T-helper 2 cell treated with Interferon-gamma antibody and Interleukin-4, amounts not matched to agents 5 μg/mL and 100 μg/mL, for 36 hours (primary cell): ENCODE measurements around the gene SYT7.
A peak's percentile ranks its signal among the peaks of the same experiment; 100 is the strongest.

ENCODE experiments used
- DNase-seq: peaks from one replicate; pipeline ENCODE4 v3.0.0; 2021; ENCODE audit warnings: low spot score
- H3K27ac Mint-ChIP-seq: one replicate; pipeline ENCODE4 v1.8.0; 2021; ENCODE audit warnings: mild to moderate bottlenecking, mixed read lengths
- H3K27me3 Mint-ChIP-seq: one replicate; pipeline ENCODE4 v1.8.0; 2021; ENCODE audit warnings: low read depth, mixed read lengths
- H3K36me3 Mint-ChIP-seq: one replicate; pipeline ENCODE4 v1.8.0; 2021; ENCODE audit warnings: low read depth, mixed read lengths
- H3K4me1 Mint-ChIP-seq: one replicate; pipeline ENCODE4 v1.8.0; 2021; ENCODE audit warnings: low read depth, mixed read lengths
- H3K4me3 Mint-ChIP-seq: one replicate; pipeline ENCODE4 v1.8.0; 2022; ENCODE audit warnings: mild to moderate bottlenecking, moderate library complexity, mixed read lengths
- H3K9me3 Mint-ChIP-seq: one replicate; pipeline ENCODE4 v1.8.0; 2021; ENCODE audit warnings: mixed read lengths

SYT7 gene

DNA sequence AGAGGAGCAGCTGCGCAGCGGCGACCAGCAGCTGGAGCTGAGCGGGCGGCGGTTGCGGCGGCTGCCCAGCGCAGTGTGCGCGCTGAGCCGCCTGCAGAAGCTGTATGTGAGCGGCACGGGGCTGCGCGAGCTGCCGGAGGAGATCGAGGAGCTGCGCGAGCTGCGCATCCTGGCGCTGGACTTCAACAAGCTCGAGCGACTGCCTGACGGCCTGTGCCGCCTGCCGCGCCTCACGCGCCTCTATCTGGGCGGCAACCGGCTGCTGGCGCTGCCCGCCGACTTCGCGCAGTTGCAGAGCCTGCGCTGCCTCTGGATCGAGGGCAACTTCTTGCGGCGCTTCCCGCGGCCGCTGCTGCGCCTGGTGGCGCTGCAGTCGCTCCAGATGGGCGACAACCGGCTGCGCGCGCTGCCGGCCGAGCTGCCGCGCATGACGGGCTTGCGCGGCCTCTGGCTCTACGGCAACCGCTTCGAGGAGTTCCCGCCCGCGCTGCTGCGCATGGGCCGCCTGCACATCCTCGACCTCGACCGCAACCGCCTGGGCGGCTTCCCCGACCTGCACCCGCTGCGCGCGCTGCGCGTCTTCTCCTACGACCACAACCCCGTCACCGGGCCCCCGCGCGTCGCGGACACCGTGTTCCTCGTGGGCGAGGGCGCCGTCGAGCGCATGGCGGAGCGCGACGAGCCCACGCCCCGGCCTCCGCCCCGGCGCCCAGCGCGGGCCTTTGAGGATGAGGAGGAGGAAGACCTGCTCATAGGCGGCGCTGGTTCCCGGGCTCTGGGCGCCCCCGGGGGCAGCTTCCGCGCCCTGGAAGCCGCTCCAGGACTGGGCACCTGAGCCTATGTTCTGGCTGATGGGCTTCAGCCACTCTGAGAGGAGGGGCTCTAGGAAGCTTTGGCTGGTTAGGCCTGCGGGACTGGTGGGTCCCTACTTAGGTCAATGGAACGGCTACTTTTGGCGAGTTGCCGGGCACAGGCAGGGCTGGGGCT lies 71.5 kb downstream of the SYT7 start:
- H3K27ac Mint-ChIP-seq = no peak overlapping the region
- no peaks in the 10 kb centered on the region for H3K9me3 Mint-ChIP-seq
- H3K27me3 Mint-ChIP-seq = peaks cover 45% of the 10 kb centered on the region
- H3K4me3 Mint-ChIP-seq = peak overlapping the region; percentile 56
- no peaks in the 10 kb centered on the region for H3K36me3 Mint-ChIP-seq
- H3K4me1 Mint-ChIP-seq = peaks cover 7% of the 10 kb centered on the region
- DNase-seq = peak; percentile 82

DNA sequence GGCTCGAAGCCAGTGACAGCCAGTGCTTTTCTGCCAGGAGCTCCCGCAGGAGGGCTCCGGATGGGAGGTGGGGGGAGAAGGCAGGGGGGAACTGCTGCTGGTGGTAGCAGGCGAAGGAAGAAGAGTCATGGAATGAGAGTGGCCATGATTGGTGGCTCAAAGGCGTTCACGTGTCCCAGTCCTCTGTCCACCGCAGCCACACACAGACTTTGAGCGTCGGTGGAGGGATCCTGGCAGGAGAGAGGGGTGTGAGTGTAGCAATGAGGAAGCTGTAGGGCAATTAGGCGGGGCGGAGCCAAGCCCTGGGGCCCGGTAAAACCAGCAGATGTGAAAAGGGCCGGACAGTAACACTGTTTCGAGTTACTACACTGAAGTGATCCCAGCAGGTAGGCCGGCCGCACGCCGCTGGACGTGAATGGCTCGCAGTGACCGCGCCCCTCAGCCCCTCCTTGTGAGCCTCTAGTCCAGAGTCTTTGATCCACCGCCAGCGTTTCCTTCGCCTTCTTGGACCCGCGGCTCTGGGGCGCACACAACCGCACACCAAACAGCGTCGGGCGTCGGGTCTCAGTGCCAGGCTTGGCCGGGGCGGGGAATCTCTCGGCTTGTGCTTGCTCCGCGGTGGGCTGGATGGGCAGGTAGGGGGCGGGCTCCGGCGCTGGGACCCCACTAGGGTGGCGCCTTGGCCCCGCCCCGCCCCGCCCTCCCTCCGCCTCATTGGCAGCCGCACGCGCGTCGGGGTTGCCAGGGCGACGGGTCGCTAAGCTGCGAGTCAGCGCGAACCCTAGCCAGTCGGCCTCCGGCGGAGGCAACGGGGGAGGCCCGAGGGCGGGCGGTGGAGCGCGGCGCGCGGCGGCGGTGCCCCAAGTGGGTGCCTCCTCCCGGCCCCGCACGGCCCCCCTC lies 72.7 kb downstream of the SYT7 start, which contains the start of gene LRRC10B:
TSS of gene LRRC10B (plus strand) at position 788 of the 900 bp plus-strand sequence. CDS start 250 bp downstream, outside the sequence.
- no peaks in the 10 kb centered on the region for H3K36me3 Mint-ChIP-seq
- DNase-seq = peak; percentile 34
- no peak within 1 kb of the TSS for H3K27ac Mint-ChIP-seq
- peaks cover 13% of the 10 kb centered on the region for H3K4me1 Mint-ChIP-seq
- H3K4me3 Mint-ChIP-seq = peak within 1 kb of the TSS; percentile 69
- peaks cover 45% of the 10 kb centered on the region for H3K27me3 Mint-ChIP-seq
- no peaks in the 10 kb centered on the region for H3K9me3 Mint-ChIP-seq

DNA sequence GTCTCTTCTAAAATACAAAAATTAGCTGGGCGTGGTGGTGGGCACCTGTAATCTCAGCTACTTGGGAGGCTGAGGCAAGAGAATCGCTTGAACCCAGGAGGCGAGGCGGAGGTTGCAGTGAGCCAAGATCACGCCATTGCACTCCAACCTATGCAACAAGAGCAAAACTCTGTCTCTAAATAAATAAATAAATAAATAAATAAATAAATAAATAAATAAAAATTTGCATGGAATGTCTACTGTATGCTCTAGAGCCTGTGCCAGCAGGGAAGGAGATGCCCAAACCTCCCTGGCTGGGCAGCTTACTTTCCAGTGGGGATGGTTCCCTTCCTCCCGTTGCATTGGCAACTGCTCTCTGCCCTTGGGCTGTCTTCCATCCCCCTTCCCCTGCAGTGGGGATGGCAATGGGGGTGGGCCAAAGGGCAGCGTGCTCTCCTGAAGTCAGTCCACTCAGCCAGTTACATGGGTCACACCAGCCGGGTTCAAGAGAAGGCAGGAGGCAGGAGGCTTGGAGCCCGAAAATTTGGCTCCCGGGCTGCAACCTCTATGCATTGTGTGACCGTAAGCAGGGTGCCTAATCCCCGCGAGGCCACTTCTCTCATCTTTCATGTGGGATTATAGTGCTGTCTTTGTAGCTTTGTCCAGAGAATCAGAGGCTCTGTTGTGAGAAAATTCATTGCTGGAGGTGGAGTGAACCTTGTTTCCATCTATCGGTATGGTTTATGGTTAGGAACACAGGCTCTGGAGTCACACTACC lies 73.7 kb downstream of the SYT7 start:
- no peak overlapping the region for H3K4me3 Mint-ChIP-seq
- peaks cover 44% of the 10 kb centered on the region for H3K27me3 Mint-ChIP-seq

DNA sequence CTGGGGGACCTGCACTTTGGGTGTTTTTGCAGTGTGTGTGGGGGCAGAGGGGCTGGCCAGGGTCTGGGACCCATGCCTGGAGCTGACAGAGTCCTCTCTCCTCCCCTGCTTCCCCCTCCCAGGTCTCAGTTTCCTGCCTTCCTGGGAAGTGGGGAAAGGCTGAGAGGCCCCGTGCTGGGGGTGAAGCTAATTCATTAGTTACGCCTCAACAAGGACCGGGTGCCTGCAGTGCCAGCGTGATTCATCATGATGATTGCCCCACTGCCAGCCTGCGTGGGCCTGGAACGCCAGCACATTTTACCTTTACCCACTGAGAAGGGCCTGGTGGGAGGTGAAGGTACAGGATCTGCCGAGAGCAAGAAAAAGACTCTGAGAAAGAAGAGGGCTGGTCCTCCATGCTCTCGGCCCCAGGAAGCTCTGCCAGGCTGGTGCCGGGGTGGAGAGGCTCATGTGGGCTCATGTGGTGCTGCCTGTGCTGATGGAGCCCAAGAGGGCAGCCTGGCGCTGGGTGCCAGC lies 75.2 kb downstream of the SYT7 start:
- H3K4me3 Mint-ChIP-seq = no peak overlapping the region
- peaks cover 36% of the 10 kb centered on the region for H3K27me3 Mint-ChIP-seq
- no peaks in the 10 kb centered on the region for H3K36me3 Mint-ChIP-seq
- no peaks in the 10 kb centered on the region for H3K9me3 Mint-ChIP-seq
- no peak for DNase-seq
- peaks cover 15% of the 10 kb centered on the region for H3K4me1 Mint-ChIP-seq
- no peak overlapping the region for H3K27ac Mint-ChIP-seq

More for the DNA sequence above, 73.7 kb downstream of the SYT7 start:
- Mint-ChIP-seq H3K4me1 (peaks cover 15% of the 10 kb centered on the region), H3K36me3 (no peaks in the 10 kb centered on the region), H3K27ac (no peak overlapping the region), H3K9me3 (no peaks in the 10 kb centered on the region)
- DNase-seq = no peak

DNA sequence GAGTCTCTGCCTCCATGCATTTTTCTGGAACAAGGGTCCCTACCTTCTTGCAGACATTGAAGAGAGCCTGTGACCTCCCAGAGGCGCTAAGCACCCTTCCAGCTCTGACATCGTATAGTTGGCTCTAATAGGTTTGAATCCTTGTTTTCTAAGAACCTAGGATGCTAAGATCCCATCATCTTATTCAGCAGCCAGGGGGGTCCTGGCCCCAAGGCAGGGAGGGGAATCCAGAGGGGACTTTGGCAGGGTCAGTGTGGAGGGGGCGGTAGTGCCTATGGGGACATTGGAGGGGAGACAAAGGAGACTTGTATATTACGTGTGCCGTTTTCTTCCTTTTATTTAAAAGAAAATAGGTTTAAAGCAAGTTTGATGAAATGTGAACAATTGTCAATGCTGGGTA lies 75.8 kb downstream of the SYT7 start:
- Mint-ChIP-seq H3K36me3 (no peaks in the 10 kb centered on the region), H3K27me3 (peaks cover 34% of the 10 kb centered on the region), H3K4me1 (peaks cover 15% of the 10 kb centered on the region), H3K9me3 (no peaks in the 10 kb centered on the region), H3K4me3 (no peak overlapping the region), H3K27ac (no peak overlapping the region)
- DNase-seq = no peak

DNA sequence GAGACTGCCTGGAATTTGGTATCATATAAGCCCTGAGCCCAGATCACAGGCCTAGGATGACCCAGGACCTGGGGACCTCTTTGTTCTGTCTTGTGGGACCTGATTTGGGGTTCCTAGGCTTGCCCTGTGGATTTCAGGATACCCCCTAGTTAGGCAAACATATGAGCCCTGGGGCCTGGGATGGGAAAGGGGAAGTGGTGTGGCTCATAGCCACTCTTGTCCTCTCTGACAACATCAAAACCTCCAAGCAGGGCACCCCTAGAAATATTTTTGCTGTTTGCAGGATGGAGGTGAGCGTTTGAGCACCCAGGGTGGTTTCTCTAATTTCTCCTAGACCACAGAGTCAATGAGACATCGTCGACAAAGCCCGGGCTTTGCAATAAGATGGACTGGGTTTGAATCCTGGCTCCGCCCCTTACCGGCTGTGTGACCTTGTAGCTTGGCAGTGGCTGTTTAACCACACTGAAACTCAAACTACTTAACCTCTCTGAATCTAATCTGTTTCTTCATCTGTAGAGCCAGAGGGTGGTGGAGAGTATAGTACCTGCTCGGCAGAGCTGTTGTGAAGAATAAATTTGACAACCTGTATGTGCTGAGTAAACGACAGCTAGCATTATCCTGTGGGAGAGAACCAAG lies 77.6 kb downstream of the SYT7 start:
- DNase-seq = no peak
- Mint-ChIP-seq H3K9me3 (no peaks in the 10 kb centered on the region), H3K36me3 (no peaks in the 10 kb centered on the region), H3K4me1 (peaks cover 14% of the 10 kb centered on the region), H3K27me3 (peaks cover 30% of the 10 kb centered on the region), H3K27ac (peak overlapping the region; percentile 41), H3K4me3 (no peak overlapping the region)

DNA sequence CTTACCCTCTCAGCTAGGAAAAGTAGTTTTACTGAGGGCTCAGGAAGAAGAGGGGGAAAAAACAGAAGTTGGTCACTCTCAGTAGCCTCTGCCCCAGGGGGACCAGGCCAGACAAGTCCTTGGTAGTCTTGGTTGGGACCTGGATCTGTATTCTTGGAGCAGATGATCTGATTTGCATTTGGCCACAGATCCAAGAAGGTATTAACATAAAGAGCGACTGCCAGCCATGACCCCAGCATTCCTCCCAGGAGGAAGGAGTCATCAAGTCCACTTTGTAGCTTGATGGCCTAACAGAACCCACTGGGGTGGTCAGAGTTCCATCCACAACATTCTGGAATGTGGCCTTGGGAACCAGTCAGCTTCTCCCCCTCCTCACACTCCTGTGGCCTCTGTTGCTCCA lies 78.4 kb downstream of the SYT7 start:
- peaks cover 22% of the 10 kb centered on the region for H3K27me3 Mint-ChIP-seq
- H3K27ac Mint-ChIP-seq = no peak overlapping the region
- peaks cover 8% of the 10 kb centered on the region for H3K4me1 Mint-ChIP-seq
- no peaks in the 10 kb centered on the region for H3K9me3 Mint-ChIP-seq
- no peak for DNase-seq
- H3K36me3 Mint-ChIP-seq = no peaks in the 10 kb centered on the region
- H3K4me3 Mint-ChIP-seq = no peak overlapping the region

DNA sequence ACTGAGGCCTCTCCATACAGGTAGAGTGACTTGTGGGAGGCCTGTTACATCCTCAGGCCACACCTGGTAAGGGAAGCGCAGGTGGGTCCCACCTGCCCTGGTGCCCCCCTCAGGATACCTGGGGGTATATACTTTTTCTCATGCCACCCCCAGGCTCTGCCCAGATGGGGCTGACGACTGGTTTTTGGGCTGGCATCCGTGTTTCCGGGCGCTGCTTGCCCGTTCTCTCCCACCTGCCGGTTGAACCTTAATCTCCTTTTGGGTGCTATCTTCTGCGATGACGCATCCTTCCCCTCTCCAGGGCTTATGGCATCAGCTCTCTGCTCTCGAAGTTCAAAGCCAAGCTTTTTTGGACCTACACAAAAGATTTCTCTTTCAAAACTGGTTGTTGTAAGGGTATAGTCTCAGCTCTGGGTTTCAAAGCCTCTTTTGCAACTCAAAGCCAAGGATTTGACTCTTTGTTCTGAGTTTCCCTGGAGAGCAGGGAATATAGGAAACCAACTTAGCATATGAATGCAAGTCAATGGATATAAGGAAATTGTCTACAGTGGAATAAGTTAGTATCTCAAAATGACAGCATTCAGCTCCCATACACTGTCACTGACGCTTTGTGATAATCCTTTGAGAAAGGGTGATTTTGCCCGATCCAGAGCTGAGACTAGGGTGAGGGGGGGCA lies 80.9 kb downstream of the SYT7 start:
- peaks cover 8% of the 10 kb centered on the region for H3K4me1 Mint-ChIP-seq
- H3K36me3 Mint-ChIP-seq = no peaks in the 10 kb centered on the region
- no peaks in the 10 kb centered on the region for H3K9me3 Mint-ChIP-seq
- H3K27me3 Mint-ChIP-seq = peaks cover 4% of the 10 kb centered on the region
- DNase-seq = no peak
- no peak overlapping the region for H3K4me3 Mint-ChIP-seq
- H3K27ac Mint-ChIP-seq = no peak overlapping the region

DNA sequence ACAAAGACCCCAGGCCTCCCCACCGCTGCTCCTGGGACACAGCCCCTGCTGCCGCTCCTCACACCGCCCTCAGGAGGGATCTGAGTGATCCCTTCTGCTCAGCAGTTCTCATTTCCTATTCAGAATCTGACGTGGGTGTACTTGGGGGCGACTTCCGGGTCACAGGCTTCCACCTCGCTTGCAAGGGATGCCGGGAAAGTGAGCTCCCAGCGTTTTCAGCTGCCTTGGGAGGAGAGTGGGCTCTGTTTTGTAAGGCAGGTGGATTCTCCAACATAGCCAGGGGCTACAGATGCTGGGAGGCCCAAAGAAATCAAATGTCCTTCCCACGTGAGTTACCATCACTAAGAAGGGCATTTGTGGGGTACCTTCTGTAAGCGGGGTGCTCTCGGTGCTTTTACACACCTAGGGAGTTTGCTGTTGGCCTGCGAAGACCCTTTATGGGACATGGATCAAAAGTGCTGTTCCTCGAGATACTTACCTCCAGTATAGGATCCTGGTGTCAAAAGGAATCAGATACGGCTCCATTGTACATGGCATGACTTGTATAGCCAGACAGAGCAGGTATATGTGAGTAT lies 82.0 kb downstream of the SYT7 start:
- Mint-ChIP-seq H3K27ac (no peak overlapping the region), H3K4me3 (no peak overlapping the region), H3K36me3 (no peaks in the 10 kb centered on the region), H3K9me3 (no peaks in the 10 kb centered on the region), H3K4me1 (peaks cover 8% of the 10 kb centered on the region), H3K27me3 (peaks cover 2% of the 10 kb centered on the region)
- DNase-seq = no peak

DNA sequence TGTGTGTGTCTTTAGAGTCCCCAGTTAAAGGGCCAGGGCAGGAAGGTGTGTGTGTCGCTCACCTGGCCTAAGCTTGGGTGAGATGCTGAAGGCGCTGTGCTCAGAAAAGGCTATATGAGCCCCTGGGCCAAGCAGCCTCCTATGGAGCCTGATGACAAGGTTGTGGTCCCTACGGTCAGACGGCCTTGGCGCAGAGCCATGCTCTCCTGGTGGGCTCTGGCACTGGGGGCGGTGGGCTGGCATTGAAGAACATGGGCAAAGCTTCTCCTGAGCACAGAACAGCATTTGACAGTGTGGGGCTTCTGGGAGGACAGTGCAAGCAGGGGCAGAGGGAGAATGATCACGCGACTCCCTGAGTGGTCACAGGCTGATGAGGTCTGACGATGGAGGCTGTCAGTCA lies 83.0 kb downstream of the SYT7 start:
- Mint-ChIP-seq H3K36me3 (no peaks in the 10 kb centered on the region), H3K27ac (no peak overlapping the region), H3K4me3 (no peak overlapping the region), H3K4me1 (no peaks in the 10 kb centered on the region), H3K27me3 (peaks cover 2% of the 10 kb centered on the region), H3K9me3 (no peaks in the 10 kb centered on the region)
- no peak for DNase-seq

DNA sequence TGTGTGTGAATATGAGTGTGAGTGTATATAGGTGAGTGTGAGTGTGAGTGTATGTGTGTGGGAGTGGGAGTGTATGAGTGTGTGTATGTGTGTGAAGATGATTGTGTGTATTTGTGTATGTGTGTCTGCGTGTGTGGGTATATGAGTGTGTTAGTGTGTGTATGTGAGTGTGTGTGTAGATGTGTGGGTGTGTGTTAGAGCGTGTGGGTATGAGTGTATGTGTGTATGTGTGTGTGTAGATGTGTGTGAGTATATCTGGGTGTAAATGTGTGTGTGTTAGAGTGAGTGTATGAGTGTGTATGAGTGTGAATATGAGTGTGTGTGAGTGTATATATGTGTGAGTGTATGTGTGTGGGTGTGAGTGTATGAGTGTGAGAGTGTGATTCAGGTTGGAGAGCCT lies 83.4 kb downstream of the SYT7 start:
- H3K27me3 Mint-ChIP-seq = peaks cover 1% of the 10 kb centered on the region
- H3K9me3 Mint-ChIP-seq = no peaks in the 10 kb centered on the region
- H3K4me3 Mint-ChIP-seq = no peak overlapping the region
- no peak overlapping the region for H3K27ac Mint-ChIP-seq
- no peaks in the 10 kb centered on the region for H3K36me3 Mint-ChIP-seq
- no peaks in the 10 kb centered on the region for H3K4me1 Mint-ChIP-seq
- DNase-seq = no peak

DNA sequence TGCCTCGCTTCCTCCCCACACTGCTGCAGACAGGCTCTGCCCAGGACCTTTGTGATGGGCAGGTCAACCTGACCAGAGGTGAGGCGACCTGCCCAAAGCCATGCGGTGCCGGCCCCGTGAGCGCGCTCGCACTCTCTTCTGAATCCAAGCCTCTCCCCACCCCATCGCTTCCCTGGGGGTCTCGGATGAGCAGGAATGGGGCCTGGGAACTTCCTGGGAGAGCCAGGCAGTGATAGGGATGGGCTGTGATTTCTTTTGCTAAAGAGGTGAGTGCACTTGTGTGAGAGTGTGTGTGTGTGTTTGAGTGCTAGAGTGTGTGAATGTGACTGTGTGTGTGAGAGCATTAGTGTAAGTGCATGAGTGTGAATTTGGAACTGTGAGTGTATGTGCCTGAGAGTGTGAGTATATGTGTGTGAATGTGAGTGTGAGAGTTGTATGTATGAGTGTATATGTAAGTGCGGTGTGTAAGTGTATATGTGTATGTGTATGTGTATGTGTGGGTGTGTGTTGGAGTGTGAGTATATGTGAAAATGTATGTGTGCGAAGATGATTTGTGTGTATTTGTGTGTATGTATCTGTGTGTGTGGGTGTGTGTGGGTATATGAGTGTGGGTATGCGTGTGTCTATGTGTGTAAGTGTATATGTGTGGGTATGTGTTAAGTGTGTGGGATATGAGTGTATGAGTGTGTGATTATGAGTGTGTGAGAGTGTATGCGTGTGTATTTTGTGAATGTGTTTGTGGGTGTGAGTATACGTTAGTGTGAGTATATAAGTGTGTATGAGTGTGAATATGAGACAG lies 84.1 kb downstream of the SYT7 start:
- Mint-ChIP-seq H3K36me3 (no peaks in the 10 kb centered on the region), H3K27me3 (no peaks in the 10 kb centered on the region), H3K27ac (no peak overlapping the region), H3K4me1 (no peaks in the 10 kb centered on the region), H3K9me3 (no peaks in the 10 kb centered on the region), H3K4me3 (no peak overlapping the region)
- DNase-seq = no peak
